NCI-H187 (cell line): ENCODE measurements around the gene DENND4C.
"Not testable (repeated sequence)": the region's sequence is repeated elsewhere in the genome, so short reads cannot be mapped to it uniquely, and the experiment has no call there.

Experiments used
- DNase-seq, 2 experiments: peaks; one replicate each; lab custom pipeline; 2025; lab: John Stamatoyannopoulos, UW

DENND4C gene

GRCh38 chr9:19266778-19267384 lies 36.4 kb downstream of the DENND4C start:
- not testable (repeated sequence) for DNase-seq

DNA sequence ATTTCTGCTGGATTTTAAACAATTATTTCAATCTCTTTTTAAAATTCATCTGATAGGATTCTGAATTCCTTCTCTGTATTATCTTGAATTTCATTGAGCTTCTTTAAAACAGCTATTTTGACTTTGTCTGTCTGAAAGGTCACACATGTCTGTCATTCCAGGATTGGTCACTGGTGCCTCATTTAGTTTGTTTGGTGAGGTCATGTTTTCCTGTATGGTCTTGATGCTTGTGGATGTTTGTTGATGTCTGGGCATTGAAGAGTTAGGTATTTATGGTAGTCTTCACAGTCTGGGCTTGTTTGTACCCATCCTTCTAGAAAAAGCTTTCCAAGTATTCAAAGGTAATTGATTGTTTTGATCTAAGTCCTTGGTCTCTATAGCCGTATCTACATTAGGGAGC lies 39.1 kb downstream of the DENND4C start:
- DNase-seq = no peak

- DNase-seq = no peak
Measured at GRCh38 chr9:19270421-19270949, 40.0 kb downstream of the DENND4C start.

GRCh38 chr9:19271081-19271480 lies 40.6 kb downstream of the DENND4C start:
- DNase-seq = no peak

DNA sequence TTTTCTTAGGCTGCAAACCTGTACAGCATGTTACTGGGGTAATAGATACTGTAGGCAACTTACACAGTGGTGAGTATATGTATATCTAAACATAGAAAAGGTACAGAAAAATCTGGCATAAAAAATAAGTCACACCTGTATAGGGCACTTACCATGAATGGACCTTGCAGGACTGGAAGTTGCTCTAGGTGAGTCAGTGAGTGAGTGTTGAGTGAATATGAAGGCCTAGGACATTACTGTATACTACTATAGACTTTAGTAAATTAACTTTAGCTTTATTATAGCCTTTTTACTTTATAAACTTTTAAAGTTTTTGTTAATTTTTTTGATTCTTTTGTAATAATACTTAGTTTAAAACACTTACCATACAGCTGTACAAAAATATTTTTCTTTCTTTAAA lies 51.3 kb downstream of the DENND4C start:
- DNase-seq = no peak

DNA sequence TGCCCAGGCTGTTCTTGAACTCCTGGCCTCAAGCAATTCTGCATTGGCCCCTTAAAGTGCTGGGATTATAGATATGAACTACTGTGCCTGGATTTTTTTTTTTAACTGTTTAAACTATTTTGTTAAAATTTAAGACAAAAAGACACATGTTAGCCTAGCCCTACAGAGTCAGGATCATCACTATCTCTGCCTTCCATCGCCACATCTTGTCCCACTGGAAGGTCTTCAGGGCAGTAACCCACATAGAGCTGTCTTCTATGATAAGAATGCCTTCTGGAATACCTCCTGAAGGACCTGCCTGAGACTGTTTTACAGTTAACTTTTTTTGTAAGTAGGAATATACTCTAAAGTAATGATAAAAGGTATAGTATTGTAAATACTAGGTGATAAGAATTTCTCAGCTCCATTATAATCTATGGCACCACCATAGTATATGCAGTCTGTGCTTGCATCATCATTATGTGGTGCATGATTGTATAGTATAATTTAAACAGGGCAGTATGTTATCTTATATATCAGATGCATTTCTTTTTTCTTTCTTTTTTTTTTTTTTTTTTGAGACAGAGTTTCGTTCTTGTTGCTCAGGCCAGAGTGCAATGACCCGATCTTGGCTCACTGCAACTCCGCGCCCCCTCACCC lies 52.7 kb downstream of the DENND4C start:
- DNase-seq = no peak

- DNase-seq = no peak
Measured at GRCh38 chr9:19284729-19285128, 54.2 kb downstream of the DENND4C start.

DNA sequence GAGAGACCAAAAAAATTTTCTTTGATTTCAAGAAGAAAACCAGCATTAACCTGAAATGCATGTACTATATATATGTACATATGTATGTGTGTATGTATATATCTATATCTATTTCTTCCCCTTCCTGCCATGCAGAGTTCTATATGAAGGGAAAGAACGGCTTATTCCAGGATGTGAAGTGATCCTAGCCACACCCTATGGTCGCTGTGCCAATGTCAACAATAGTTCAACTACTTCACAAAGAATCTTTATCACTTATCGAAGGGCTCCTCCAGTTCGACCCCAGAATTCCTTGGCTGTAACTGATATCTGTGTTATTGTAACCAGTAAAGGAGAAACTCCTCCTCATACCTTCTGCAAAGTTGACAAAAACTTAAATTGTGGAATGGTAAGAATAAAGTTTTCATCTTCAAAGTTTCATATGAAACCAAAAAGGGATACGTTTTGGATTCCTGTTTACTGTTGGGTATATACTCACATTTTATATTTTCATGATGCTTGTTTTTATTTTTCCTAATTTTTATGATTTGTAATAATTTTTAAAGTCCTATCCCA lies 56.2 kb downstream of the DENND4C start:
- DNase-seq = no peak

DNA sequence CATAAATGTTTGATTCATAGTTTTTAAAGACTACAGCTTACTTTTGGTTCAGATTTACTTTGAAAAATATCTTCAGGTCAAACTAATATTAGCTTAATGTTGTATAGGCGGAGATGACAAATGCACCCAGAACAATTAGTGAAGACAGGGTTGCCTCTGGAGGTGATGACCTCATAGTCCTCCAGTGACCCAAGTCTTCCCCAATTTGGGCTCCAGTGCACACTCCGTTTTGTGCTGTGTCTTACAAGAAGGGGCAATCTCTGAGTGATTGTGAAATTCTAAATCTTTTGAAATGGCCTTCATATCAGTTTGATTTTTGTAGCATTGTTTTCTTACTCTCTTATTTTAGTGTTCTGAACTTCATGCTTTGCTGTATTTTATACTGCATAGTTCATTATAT lies 57.6 kb downstream of the DENND4C start:
- no peak for DNase-seq

DNA sequence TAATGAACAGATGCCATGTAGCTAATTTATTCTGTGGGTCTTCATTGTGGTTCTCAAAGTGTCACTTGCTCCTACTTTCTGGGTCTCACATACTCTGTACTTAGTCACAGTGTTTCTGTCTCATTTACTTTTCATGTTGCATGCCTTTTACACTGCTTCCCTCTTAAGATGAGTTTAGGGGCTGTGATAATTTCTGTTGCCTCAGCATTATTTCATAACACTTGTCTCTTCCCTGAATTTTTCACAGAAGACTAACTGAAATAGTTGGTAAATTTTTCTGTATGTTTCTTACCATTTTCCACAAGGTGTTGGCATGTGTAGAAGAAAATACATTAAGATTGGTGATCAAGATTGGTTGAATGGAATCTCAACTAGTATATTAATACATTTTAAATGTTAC lies 59.6 kb downstream of the DENND4C start:
- no peak for DNase-seq

DNA sequence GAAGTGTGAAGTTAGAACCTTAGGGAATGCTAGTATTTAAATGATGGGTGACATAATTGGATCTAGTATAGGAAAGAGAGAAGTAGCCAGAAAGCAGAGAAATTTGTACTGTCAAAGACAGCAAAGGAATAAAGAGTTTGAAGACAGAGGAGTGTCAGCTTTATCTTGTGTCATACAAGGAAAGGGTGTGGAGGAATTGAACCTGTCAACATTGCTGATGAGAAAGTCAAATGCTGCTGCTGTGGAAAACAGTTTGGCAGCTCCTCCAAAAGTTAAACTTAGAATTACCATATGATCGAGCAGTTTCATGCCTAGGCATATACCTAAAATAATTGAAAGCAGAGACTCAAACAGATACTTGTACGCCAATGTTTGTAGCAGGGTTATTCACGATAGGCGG lies 63.7 kb downstream of the DENND4C start:
- no peak for DNase-seq

DNA sequence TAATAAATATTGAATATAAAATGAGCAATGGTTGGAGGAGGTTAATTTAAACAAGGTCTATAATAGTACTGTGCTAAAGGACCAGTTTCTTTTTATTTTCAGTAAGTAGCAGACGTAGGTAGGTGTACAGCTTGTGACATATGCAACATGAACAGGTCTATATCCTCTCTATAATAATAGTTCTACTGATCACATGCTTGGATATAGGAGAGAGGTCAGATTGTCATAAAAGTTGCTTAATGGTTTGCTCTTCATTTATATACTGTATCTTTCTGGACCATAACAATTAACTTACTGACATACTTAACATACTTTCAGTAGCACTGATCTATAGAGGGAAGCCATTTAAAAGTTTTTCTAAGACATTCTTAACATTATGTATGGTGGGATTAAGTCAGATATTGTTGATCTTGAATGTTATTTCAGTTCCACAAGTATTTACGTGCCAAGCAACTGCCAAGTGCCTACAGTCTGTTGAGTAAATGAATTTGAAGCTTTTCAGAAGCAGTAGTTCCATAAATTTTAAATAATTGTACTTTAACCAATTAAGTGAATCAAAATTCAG lies 68.0 kb downstream of the DENND4C start:
- DNase-seq = no peak

GRCh38 chr9:19303216-19303615 lies 72.7 kb downstream of the DENND4C start:
- no peak for DNase-seq

DNA sequence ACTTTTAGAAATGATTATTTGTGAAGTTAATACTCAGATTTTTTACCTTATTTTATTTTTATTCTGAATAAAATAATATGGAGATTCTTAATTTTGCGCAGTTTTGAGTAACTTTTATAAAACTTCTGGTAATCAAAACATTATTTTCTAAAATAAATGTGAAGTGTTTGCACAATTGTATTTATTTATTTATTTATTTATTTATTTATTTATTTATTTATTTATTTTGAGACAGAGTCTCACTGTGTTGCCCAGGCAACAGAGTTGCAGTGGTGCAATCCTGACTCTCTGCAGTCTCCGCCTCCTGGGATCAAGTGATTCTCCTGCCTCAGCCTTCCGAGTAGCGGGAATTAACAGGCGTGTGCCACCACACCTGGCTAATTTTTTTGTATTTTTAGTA lies 76.1 kb downstream of the DENND4C start:
- DNase-seq = no peak

GRCh38 chr9:19310246-19310645 lies 79.8 kb downstream of the DENND4C start:
- DNase-seq = no peak

DNA sequence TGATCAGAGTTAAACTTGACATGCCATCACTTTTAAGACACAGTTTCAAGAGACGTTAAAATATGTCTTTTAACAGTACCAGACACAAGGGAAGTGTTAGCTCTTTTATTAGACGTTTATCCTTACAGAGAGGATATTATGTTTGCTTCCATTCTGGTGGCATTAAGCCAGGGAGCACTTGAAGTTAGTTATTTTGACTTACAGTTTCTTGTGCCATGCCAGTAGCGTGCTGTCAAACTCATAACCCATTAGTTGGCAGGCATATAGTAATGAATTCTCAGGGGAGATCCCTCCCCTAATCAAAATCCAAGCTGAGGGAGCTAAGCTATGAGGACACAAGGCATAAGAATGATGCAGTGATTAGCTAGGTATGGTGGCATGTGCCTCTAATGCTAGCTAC lies 83.1 kb downstream of the DENND4C start:
- no peak for DNase-seq

GRCh38 chr9:19320495-19320894 lies 90.0 kb downstream of the DENND4C start:
- DNase-seq = no peak

GRCh38 chr9:19331877-19332276 lies 101.4 kb downstream of the DENND4C start:
- no peak for DNase-seq

GRCh38 chr9:19336166-19336565 lies 105.7 kb downstream of the DENND4C start:
- no peak for DNase-seq

- DNase-seq = no peak
Measured at GRCh38 chr9:19342947-19343346, 112.5 kb downstream of the DENND4C start.

GRCh38 chr9:19358701-19359100 lies 128.2 kb downstream of the DENND4C start:
- DNase-seq = no peak

DNA sequence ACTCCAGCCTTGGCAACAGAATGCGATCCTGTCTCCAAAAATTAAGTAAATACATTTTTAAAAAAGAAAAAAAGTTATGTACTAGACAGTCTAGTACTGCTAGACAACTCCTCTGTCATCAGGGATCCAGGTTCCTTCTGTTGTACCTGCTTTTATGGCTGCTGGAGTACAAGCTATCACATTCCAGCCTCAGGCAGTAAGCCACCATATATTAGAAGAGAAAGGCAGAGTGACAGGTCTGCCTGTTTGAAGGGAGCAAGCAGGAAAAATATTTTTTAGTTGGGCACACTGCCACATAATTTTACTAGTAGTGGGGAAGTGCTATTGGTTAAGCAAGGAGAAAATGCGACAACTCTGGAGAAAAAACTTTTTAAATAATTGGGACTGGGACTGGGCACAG lies 138.6 kb downstream of the DENND4C start:
- no peak for DNase-seq

GRCh38 chr9:19371942-19372341 lies 141.4 kb downstream of the DENND4C start:
- DNase-seq = no peak
